Stimulated activated CD8-positive, alpha-beta memory T cell treated with anti-CD3 and anti-CD28 coated beads, Interleukin-12 subunit alpha, Interleukin-12 subunit beta, amount 100 ng/mL, for 1 hour (primary cell): ENCODE results near the gene PPP1R18.
A peak's percentile ranks its signal among the peaks of the same experiment; 100 is the strongest.
"Not testable (repeated sequence)": the region's sequence is repeated elsewhere in the genome, so short reads cannot be mapped to it uniquely, and the experiment has no call there.

Experiments
- DNase-seq: peaks from one replicate; pipeline ENCODE4 v3.0.0-alpha.2; 2020; ENCODE audit warnings: low read depth

Gene PPP1R18

GRCh38 chr6:30666300-30666699, 20.1 kb downstream of the PPP1R18 start:
- not testable (repeated sequence) for DNase-seq

- no peak for DNase-seq
Observed at GRCh38 chr6:30664994-30665767, 21.3 kb downstream of the PPP1R18 start.

- not testable (repeated sequence) for DNase-seq
Observed at GRCh38 chr6:30657922-30658321, 28.5 kb downstream of the PPP1R18 start.

- no peak for DNase-seq
Observed at GRCh38 chr6:30657454-30657853, 29.0 kb downstream of the PPP1R18 start.

- DNase-seq, result no peak
Observed at GRCh38 chr6:30656513-30656912, 29.9 kb downstream of the PPP1R18 start.

GRCh38 chr6:30655743-30656094, 30.7 kb downstream of the PPP1R18 start:
- no peak for DNase-seq

GRCh38 chr6:30654798-30655742, 31.4 kb downstream of the PPP1R18 start:
- DNase-seq, result no peak

- DNase-seq, result no peak
Observed at GRCh38 chr6:30651143-30651542, 35.3 kb downstream of the PPP1R18 start.

GRCh38 chr6:30647242-30648116, 39.0 kb downstream of the PPP1R18 start:
- peak; percentile 46 for DNase-seq

GRCh38 chr6:30646450-30647241, 39.8 kb downstream of the PPP1R18 start, which contains the start of gene C6orf136:
Gene C6orf136, plus strand, starts transcription at chr6:30647133. Its CDS starts 99 bp downstream, at chr6:30647232.
- DNase-seq, result peak; percentile 92

- DNase-seq, result no peak
Observed at GRCh38 chr6:30645989-30646388, 40.5 kb downstream of the PPP1R18 start.

GRCh38 chr6:30644769-30645168, 41.7 kb downstream of the PPP1R18 start:
- no peak for DNase-seq

GRCh38 chr6:30643656-30644055, 42.8 kb downstream of the PPP1R18 start:
- DNase-seq, result no peak

GRCh38 chr6:30641048-30641447, 45.4 kb downstream of the PPP1R18 start:
- DNase-seq, result no peak

- DNase-seq, result no peak
Observed at GRCh38 chr6:30640481-30640880, 46.0 kb downstream of the PPP1R18 start.

- no peak for DNase-seq
Observed at GRCh38 chr6:30635834-30636233, 50.6 kb downstream of the PPP1R18 start.

- peak; percentile 84 for DNase-seq
Observed at GRCh38 chr6:30626484-30627366, 59.7 kb downstream of the PPP1R18 start, which contains the start of gene ATAT1. Gene ATAT1, plus strand, starts transcription at chr6:30626874.
